Measurements from ENCODE around the gene RAB37. TPM values are rescaled to one million over a fixed set of nuclear protein-coding genes. Genes with fewer than 3 reads are reported as not detected.

The RAB37 gene
- total RNA-seq, 1 experiment from 2014 or later = 2.5 TPM

DNA sequence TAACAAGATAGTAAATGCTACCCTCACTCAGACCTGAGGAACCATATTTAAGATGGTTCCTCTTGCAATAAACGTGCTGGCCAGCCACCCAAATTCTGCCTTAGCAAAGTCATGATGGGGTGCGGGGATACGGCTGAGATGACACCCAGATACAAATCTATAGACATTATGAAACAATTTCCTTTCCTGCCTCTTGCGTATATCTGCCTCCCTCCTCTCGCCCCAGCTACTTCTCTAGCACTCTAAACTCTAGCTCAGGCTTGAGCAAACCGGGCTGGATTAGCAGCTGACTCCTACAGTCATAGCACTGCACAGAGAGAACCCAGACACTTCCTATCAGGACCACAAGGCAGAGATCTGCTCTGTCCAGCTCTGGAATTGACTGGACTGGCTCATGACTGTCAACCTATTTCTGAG, 46.6 kb upstream of the RAB37 start:
- no peaks in the 10 kb centered on the region for H4K20me1 ChIP-seq (ENCODE audit: control insufficient read depth, insufficient read depth, insufficient read length)
- no peak overlapping the region for H2BK15ac ChIP-seq (ENCODE audit: low read depth, low read length)
- no peak overlapping the region for H2BK5ac ChIP-seq (ENCODE audit: insufficient read length, low read length)
- H2AK5ac ChIP-seq (ENCODE audit: insufficient read length, low read length) = no peak overlapping the region
- H2BK20ac ChIP-seq (ENCODE audit: low read depth, low read length, poor library complexity, severe bottlenecking) = no peak overlapping the region
- no peak overlapping the region for H3K4ac ChIP-seq (ENCODE audit: low read depth, low read length)
- Mint-ChIP-seq H3K27ac (no peak overlapping the region), H3K27me3 (ENCODE audit: low read depth) (peaks cover 63% of the 10 kb centered on the region), H3K4me1 (no peaks in the 10 kb centered on the region), H3K36me3 (ENCODE audit: insufficient read depth in 1 of 3, low read depth in 3 of 3) (no peaks in the 10 kb centered on the region), H3K4me3 (no peak overlapping the region), H3K9me3 (peaks cover 3 to 8% of the 10 kb centered on the region in 2 experiments; a peak in 3 of 5 replicates)
- H4K8ac ChIP-seq (replicated peaks; ENCODE audit: insufficient read length, low read depth, low read length) = no peak overlapping the region
- WGBS (ENCODE audit: extremely low coverage, insufficient read length, low lambda C conversion rate) = no CpG with 5 or more reads among the region's 6 CpGs
- no peaks in the 10 kb centered on the region for H3K79me1 ChIP-seq (ENCODE audit: insufficient read depth, low read depth, low read length, poor library complexity, severe bottlenecking)
- no peak overlapping the region for H3K18ac ChIP-seq (ENCODE audit: insufficient read length, low read depth, low read length)
- TF ChIP-seq, protein P1, sequence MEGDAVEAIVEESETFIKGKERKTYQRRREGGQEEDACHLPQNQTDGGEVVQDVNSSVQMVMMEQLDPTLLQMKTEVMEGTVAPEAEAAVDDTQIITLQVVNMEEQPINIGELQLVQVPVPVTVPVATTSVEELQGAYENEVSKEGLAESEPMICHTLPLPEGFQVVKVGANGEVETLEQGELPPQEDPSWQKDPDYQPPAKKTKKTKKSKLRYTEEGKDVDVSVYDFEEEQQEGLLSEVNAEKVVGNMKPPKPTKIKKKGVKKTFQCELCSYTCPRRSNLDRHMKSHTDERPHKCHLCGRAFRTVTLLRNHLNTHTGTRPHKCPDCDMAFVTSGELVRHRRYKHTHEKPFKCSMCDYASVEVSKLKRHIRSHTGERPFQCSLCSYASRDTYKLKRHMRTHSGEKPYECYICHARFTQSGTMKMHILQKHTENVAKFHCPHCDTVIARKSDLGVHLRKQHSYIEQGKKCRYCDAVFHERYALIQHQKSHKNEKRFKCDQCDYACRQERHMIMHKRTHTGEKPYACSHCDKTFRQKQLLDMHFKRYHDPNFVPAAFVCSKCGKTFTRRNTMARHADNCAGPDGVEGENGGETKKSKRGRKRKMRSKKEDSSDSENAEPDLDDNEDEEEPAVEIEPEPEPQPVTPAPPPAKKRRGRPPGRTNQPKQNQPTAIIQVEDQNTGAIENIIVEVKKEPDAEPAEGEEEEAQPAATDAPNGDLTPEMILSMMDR (conservative IDR thresholded peaks at IDR 0.05) = no peak
- H2AFZ ChIP-seq (ENCODE audit: low read length) = no peak overlapping the region
- DNase-seq = no peak
- H3K27ac ChIP-seq (ENCODE audit: insufficient read length, low read depth, low read length) = no peak overlapping the region
- no peak overlapping the region for H4K5ac ChIP-seq (ENCODE audit: insufficient read length, low read depth, low read length)
- H3K23ac ChIP-seq (ENCODE audit: insufficient read length, low read depth, low read length) = no peak overlapping the region
- H3K14ac ChIP-seq (ENCODE audit: insufficient read depth, low read length) = 0 out of 2 replicates have a peak overlapping the region, but pooled peaks have one; percentile 13
- no peak overlapping the region for H2BK12ac ChIP-seq (ENCODE audit: insufficient read length, low read depth, low read length)
- H3K56ac ChIP-seq (ENCODE audit: insufficient read length, low read depth, low read length) = no peak overlapping the region
- H3K23me2 ChIP-seq (ENCODE audit: insufficient read length, low read depth, low read length, poor library complexity, severe bottlenecking) = no peaks in the 10 kb centered on the region
- H3K4me1 ChIP-seq (ENCODE audit: insufficient read depth, low read length) = no peaks in the 10 kb centered on the region
- no peak overlapping the region for H4K91ac ChIP-seq (ENCODE audit: insufficient read length, low read depth, low read length)
- no peaks in the 10 kb centered on the region for H3K27me3 ChIP-seq (ENCODE audit: insufficient read depth, low read length)
- no peaks in the 10 kb centered on the region for H3K9me3 ChIP-seq (ENCODE audit: control insufficient read depth, low read depth, low read length)
- no peak overlapping the region for H3K4me2 ChIP-seq (ENCODE audit: insufficient read depth, insufficient read length, low read length)
- H3K9ac ChIP-seq (ENCODE audit: extremely low read depth, insufficient read length, low read length) = no peak overlapping the region
- H3T11ph ChIP-seq (ENCODE audit: low read length) = no peak overlapping the region
- no peaks in the 10 kb centered on the region for H3K79me2 ChIP-seq (ENCODE audit: insufficient read depth, low read length)
- no peak overlapping the region for H2BK120ac ChIP-seq (ENCODE audit: low read depth, low read length, poor library complexity, severe bottlenecking)

Measured in H9 (cell line).